IMR-90 (cell line): ENCODE data around the gene FAM20A. TPM values are rescaled to one million over a fixed set of nuclear protein-coding genes. Genes with fewer than 3 reads are reported as not detected.

ENCODE experiments used
- ATAC-seq: fragments of 200-7000 bp; cut with Tn5 transposase; 2 replicates; pipeline ENCODE4 v1.9.1; 2020; ENCODE audit warnings: low read depth, mild to moderate bottlenecking, moderate library complexity
- BruUV-seq: library from RNA; stranded (reverse); fragments of 400-500 nt; replicated peaks from 2 replicates; lab custom pipeline; 2021; lab: Mats Ljungman, UMichigan
- CTCF ChIA-PET: fragments of 300-600 bp; formaldehyde crosslinking; extraction: SDS; loops from one replicate; lab custom pipeline; 2021; ENCODE audit warnings: antibody characterized with exemption; lab: Yijun Ruan, JAX
- POLR2A ChIA-PET: fragments of 300-600 bp; sonication (Branson Sonifier 250); formaldehyde crosslinking; loops from one replicate; lab custom pipeline; 2022; ENCODE audit warnings: antibody characterized with exemption; ENCODE audit not compliant: unreplicated experiment; lab: Charles Lee
- DNase-seq: peaks from one replicate; pipeline ENCODE4 v3.0.0; 2013
- H2AFZ ChIP-seq: replicated peaks from 2 replicates; pipeline ENCODE3; 2013; ENCODE audit warnings: low read length, mild to moderate bottlenecking; ENCODE audit not compliant: poor library complexity
- H2AK5ac ChIP-seq: 2 replicates; pipeline ENCODE4 v1.6.1; 2013; ENCODE audit warnings: low read depth, low read length, inconsistent platforms
- H2AK9ac ChIP-seq: replicated peaks from 2 replicates; pipeline ENCODE3; 2013; ENCODE audit warnings: mild to moderate bottlenecking, low read depth, low read length, moderate library complexity; ENCODE audit not compliant: poor library complexity
- H2BK120ac ChIP-seq: 2 replicates; pipeline ENCODE4 v1.6.1; 2013; ENCODE audit warnings: low read depth, low read length, inconsistent platforms
- H2BK15ac ChIP-seq: 3 replicates; pipeline ENCODE4 v1.6.1; 2013; ENCODE audit warnings: low read depth, low read length, inconsistent platforms
- H2BK20ac ChIP-seq: 2 replicates; pipeline ENCODE4 v1.6.1; 2013; ENCODE audit warnings: low read depth, mild to moderate bottlenecking, inconsistent platforms, low read length, moderate library complexity
- H2BK5ac ChIP-seq: 2 replicates; pipeline ENCODE4 v1.6.1; 2013; ENCODE audit warnings: mild to moderate bottlenecking, low read depth, low read length, inconsistent platforms; ENCODE audit not compliant: poor library complexity, severe bottlenecking
- H3K14ac ChIP-seq: replicated peaks from 2 replicates; pipeline ENCODE4 v1.6.1; 2013; ENCODE audit warnings: low read depth, low read length, inconsistent platforms
- H3K18ac ChIP-seq: 2 replicates; pipeline ENCODE4 v1.6.1; 2013; ENCODE audit warnings: low read depth, low read length, control low read depth
- H3K23ac ChIP-seq: 2 replicates; pipeline ENCODE4 v1.6.1; 2013; ENCODE audit warnings: low read depth, low read length, inconsistent platforms
- H3K27ac ChIP-seq: 2 replicates; pipeline ENCODE4 v1.5.1; 2013; ENCODE audit warnings: mild to moderate bottlenecking, control low read depth, low read length; ENCODE audit not compliant: insufficient read depth
- H3K27me3 ChIP-seq: 2 replicates; pipeline ENCODE4 v1.6.1; 2013; ENCODE audit warnings: low read length; ENCODE audit not compliant: control insufficient read depth, insufficient read depth
- H3K36me3 ChIP-seq: 2 replicates; pipeline ENCODE4 v1.6.1; 2013; ENCODE audit warnings: low read length, mixed read lengths; ENCODE audit not compliant: control insufficient read depth, insufficient read depth
- H3K4ac ChIP-seq: 2 replicates; pipeline ENCODE4 v1.6.1; 2013; ENCODE audit warnings: low read depth, low read length, inconsistent platforms
- H3K4me1 ChIP-seq: 2 replicates; pipeline ENCODE4 v1.6.1; 2013; ENCODE audit warnings: low read length, mixed read lengths; ENCODE audit not compliant: control insufficient read depth, insufficient read depth
- H3K4me2 ChIP-seq: 2 replicates; pipeline ENCODE4 v1.6.1; 2013; ENCODE audit warnings: low read depth, mild to moderate bottlenecking, control low read depth, low read length, moderate library complexity
- H3K4me3 ChIP-seq: 2 replicates; pipeline ENCODE4 v1.5.1; 2013; ENCODE audit warnings: low read depth, mild to moderate bottlenecking, control low read depth, low read length, moderate library complexity; ENCODE audit not compliant: insufficient read depth
- H3K56ac ChIP-seq: 2 replicates; pipeline ENCODE4 v1.6.1; 2013; ENCODE audit warnings: low read length, inconsistent platforms; ENCODE audit not compliant: insufficient read depth; ENCODE audit errors: extremely low read depth
- H3K79me1 ChIP-seq, 2 experiments: 2 replicates each; pipeline ENCODE4 v1.6.1; 2013; ENCODE audit warnings: low read length in 2 of 2, inconsistent platforms in 1 of 2, low read depth in 1 of 2
- H3K9ac ChIP-seq: 2 replicates; pipeline ENCODE4 v1.6.1; 2013; ENCODE audit warnings: low read depth, low read length, control low read depth
- H3K9me1 ChIP-seq: 2 replicates; pipeline ENCODE4 v1.6.1; 2013; ENCODE audit warnings: low read length, inconsistent platforms; ENCODE audit not compliant: insufficient read depth
- H3K9me3 ChIP-seq: 2 replicates; pipeline ENCODE4 v1.6.1; 2013; ENCODE audit warnings: low read length; ENCODE audit not compliant: control insufficient read depth, insufficient read depth
- H4K20me1 ChIP-seq: 2 replicates; pipeline ENCODE4 v1.6.1; 2013; ENCODE audit warnings: low read length, inconsistent platforms; ENCODE audit not compliant: insufficient read depth
- H4K5ac ChIP-seq: 2 replicates; pipeline ENCODE4 v1.6.1; 2013; ENCODE audit warnings: mild to moderate bottlenecking, low read depth, low read length, control low read depth
- H4K8ac ChIP-seq, 2 experiments: 2 replicates each; pipeline ENCODE4 v1.6.1; 2013; ENCODE audit warnings: low read depth in 2 of 2, low read length in 2 of 2, control low read depth in 1 of 2, inconsistent platforms in 1 of 2
- H4K91ac ChIP-seq: 2 replicates; pipeline ENCODE4 v1.6.1; 2013; ENCODE audit warnings: low read depth, low read length, inconsistent platforms; ENCODE audit not compliant: insufficient read depth
- BHLHE40 ChIP-seq: fragments of 150-350 bp; IDR thresholded peaks from 2 replicates; pipeline ENCODE4 v1.6.1; 2016; ENCODE audit warnings: mild to moderate bottlenecking, low read depth, low read length
- CEBPB ChIP-seq: IDR thresholded peaks from 2 replicates; pipeline ENCODE4 v1.6.1; 2012; ENCODE audit warnings: low read depth, low read length, improper control_type of control experiment
- CHD1 ChIP-seq: IDR thresholded peaks from 2 replicates; pipeline ENCODE4 v1.6.1; 2012; ENCODE audit warnings: low read depth, low read length, improper control_type of control experiment
- CTCF ChIP-seq: conservative IDR thresholded peaks from 2 replicates; pipeline ENCODE4 v1.5.1; 2012; ENCODE audit warnings: mild to moderate bottlenecking, low read depth, low read length, improper control_type of control experiment
- ELK1 ChIP-seq: fragments of 150-350 bp; IDR thresholded peaks from 2 replicates; pipeline ENCODE4 v1.6.1; 2016; ENCODE audit warnings: low read depth, mild to moderate bottlenecking, low read length, moderate library complexity, borderline replicate concordance
- FOS ChIP-seq: fragments of 150-350 bp; IDR thresholded peaks from 2 replicates; pipeline ENCODE4 v1.6.1; 2016; ENCODE audit warnings: low read depth, low read length
- MAFK ChIP-seq: IDR thresholded peaks from 2 replicates; pipeline ENCODE4 v1.6.1; 2012; ENCODE audit warnings: low read depth, low read length, improper control_type of control experiment
- MAZ ChIP-seq: IDR thresholded peaks from 2 replicates; pipeline ENCODE4 v1.6.1; 2012; ENCODE audit warnings: low read depth, mild to moderate bottlenecking, low read length, improper control_type of control experiment, moderate library complexity, borderline replicate concordance
- MXI1 ChIP-seq: IDR thresholded peaks from 2 replicates; pipeline ENCODE4 v1.6.1; 2012; ENCODE audit warnings: low read depth, mild to moderate bottlenecking, low read length, moderate library complexity, borderline replicate concordance
- NFE2L2 ChIP-seq: fragments of 150-350 bp; IDR thresholded peaks from 2 replicates; pipeline ENCODE4 v1.6.1; 2016; ENCODE audit warnings: low read depth, mild to moderate bottlenecking, low read length
- POLR2A ChIP-seq: IDR thresholded peaks from 2 replicates; pipeline ENCODE4 v1.6.1; 2012; ENCODE audit warnings: mild to moderate bottlenecking, low read depth, low read length
- RAD21 ChIP-seq: IDR thresholded peaks from 2 replicates; pipeline ENCODE4 v1.6.1; 2012; ENCODE audit warnings: low read length, improper control_type of control experiment
- RCOR1 ChIP-seq: IDR thresholded peaks from 2 replicates; pipeline ENCODE4 v1.6.1; 2012; ENCODE audit warnings: mild to moderate bottlenecking, low read length, improper control_type of control experiment; ENCODE audit not compliant: insufficient replicate concordance
- RFX5 ChIP-seq: IDR thresholded peaks from 2 replicates; pipeline ENCODE4 v1.8.0; 2012; ENCODE audit warnings: low read depth, mild to moderate bottlenecking, low read length, moderate library complexity
- SMC3 ChIP-seq: fragments of 150-350 bp; IDR thresholded peaks from 2 replicates; pipeline ENCODE4 v1.6.1; 2016; ENCODE audit warnings: low read depth, mild to moderate bottlenecking, antibody characterized with exemption, low read length, moderate library complexity
- USF2 ChIP-seq: fragments of 150-350 bp; IDR thresholded peaks from 2 replicates; pipeline ENCODE4 v1.6.1; 2017; ENCODE audit warnings: mild to moderate bottlenecking, antibody characterized with exemption, low read length, low read depth
- WGBS, 2 experiments: methylation state at CpG; one replicate each; pipeline versions ENCODE4 v1.1.5 to v1.1.7; 2013; ENCODE audit warnings: missing lambda C conversion rate in 2 of 2; ENCODE audit not compliant: insufficient read length in 1 of 2; ENCODE audit errors: extremely low coverage in 2 of 2; 5-methylcytosine and 5-hydroxymethylcytosine counted together
- dilution Hi-C: fragments of 300-500 bp; cut with HindIII; formaldehyde crosslinking; loops from one replicate; pipeline ENCODE4 v1.14.3; 2018; ENCODE audit warnings: low sequenced_read_pairs; ENCODE audit not compliant: unreplicated experiment
- in situ Hi-C: fragments of 300-500 bp; cut with MboI; formaldehyde crosslinking; loops from 3 replicates; pipeline ENCODE4 v1.14.3; 2019; ENCODE audit warnings: low sequenced_read_pairs, inconsistent platforms, mixed read lengths
- intact Hi-C: fragments of 100-400 bp; cut with micrococcal nuclease; formaldehyde crosslinking; loops from 2 replicates; pipeline ENCODE4 v1.10.0; 2022
- polyA plus RNA-seq, 3 experiments: library from polyadenylated mRNA; depleted of rRNA; stranded (reverse); fragments of >200 nt; gene quantifications; 2 replicates each; pipeline ENCODE4 v1.2.3, GENCODE V29; 2012; ENCODE audit warnings: low replicate concordance in 1 of 3
- total RNA-seq: library from RNA; depleted of rRNA; stranded (reverse); fragments of >200 nt; gene quantifications from 2 replicates; pipeline ENCODE4 v1.2.3, GENCODE V29; 2012

The FAM20A gene
- total and polyA plus RNA-seq, 2 of the 4 experiments (the other 2 are of a cell fraction): not detected

GRCh38 chr17:68595496-68595895, 5.7 kb downstream of the FAM20A start:
- Histone ChIP-seq H3K14ac (no peak overlapping the region), H3K4me3 (no peak overlapping the region), H4K91ac (no peak overlapping the region), H3K9me3 (no peaks in the 10 kb centered on the region), H4K20me1 (no peaks in the 10 kb centered on the region), H2AK5ac (no peak overlapping the region), H3K9ac (no peak overlapping the region), H2BK120ac (no peak overlapping the region), H3K27me3 (peaks cover 27% of the 10 kb centered on the region), H3K23ac (no peak overlapping the region), H4K5ac (no peak overlapping the region), H3K27ac (no peak overlapping the region), H3K4me1 (no peaks in the 10 kb centered on the region), H4K8ac (no peak overlapping the region), H3K56ac (no peak overlapping the region), H2BK5ac (no peak overlapping the region), H3K36me3 (no peaks in the 10 kb centered on the region), H3K4ac (no peak overlapping the region), H2BK20ac (no peak overlapping the region), H2AK9ac (no peak overlapping the region), H3K18ac (no peak overlapping the region), H3K79me1 (no peaks in the 10 kb centered on the region), H3K9me1 (no peaks in the 10 kb centered on the region), H3K4me2 (no peak overlapping the region), H2AFZ (no peak overlapping the region), H2BK15ac (no peak overlapping the region)
- no TSS peak for BruUV-seq
- DNase-seq (no peak), ATAC-seq (no peak)
- ChIA-PET POLR2A (no interaction called here), CTCF (no interaction called here)
- 71% methylated on average over 1 of the region's 5 CpGs; no CpG with 5 or more reads in 1 of the 2 experiments for WGBS, 2 experiments
- TF ChIP-seq POLR2A (no peak), CHD1 (no peak), MAFK (no peak), MAZ (no peak), FOS (no peak), USF2 (no peak), CEBPB (no peak), CTCF (no peak), BHLHE40 (no peak), RAD21 (no peak), SMC3 (no peak), MXI1 (no peak), RFX5 (no peak), NFE2L2 (no peak), RCOR1 (no peak), ELK1 (no peak)
- intact Hi-C loops: no loop called here
- in situ Hi-C loops: no loop called here
- dilution Hi-C loops: no loop called here
